ENCODE results near the gene SYPL1.

DNA sequence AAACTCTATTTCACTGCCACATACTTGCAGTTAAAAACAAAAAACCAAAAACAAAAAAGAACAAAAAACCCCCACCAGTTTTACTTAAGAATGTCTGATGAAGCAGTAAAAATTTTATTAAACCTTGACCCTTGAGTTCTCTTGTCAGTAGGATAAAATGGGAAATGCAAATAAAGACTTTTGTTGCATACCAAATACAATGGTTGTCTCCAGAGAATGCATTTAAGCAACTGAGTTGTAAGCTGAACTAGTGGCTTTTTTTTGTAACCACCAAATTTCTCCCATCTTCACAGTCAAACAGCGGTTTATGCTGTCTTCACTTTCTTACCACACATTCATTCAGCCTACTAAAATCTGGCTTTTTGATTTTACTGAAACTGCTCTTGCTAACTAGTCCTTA lies 3.1 kb downstream of the SYPL1 start:
- TF ChIP-seq, protein P1, sequence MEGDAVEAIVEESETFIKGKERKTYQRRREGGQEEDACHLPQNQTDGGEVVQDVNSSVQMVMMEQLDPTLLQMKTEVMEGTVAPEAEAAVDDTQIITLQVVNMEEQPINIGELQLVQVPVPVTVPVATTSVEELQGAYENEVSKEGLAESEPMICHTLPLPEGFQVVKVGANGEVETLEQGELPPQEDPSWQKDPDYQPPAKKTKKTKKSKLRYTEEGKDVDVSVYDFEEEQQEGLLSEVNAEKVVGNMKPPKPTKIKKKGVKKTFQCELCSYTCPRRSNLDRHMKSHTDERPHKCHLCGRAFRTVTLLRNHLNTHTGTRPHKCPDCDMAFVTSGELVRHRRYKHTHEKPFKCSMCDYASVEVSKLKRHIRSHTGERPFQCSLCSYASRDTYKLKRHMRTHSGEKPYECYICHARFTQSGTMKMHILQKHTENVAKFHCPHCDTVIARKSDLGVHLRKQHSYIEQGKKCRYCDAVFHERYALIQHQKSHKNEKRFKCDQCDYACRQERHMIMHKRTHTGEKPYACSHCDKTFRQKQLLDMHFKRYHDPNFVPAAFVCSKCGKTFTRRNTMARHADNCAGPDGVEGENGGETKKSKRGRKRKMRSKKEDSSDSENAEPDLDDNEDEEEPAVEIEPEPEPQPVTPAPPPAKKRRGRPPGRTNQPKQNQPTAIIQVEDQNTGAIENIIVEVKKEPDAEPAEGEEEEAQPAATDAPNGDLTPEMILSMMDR (IDR thresholded peaks at IDR 0.05), result no peak
- no peak for TF ChIP-seq YY1 (IDR thresholded peaks at IDR 0.05; ENCODE audit: low read depth)
- no peak for TF ChIP-seq RAD21 (IDR thresholded peaks at IDR 0.05; ENCODE audit: low read length)
- no peak for TF ChIP-seq TCF12 (IDR thresholded peaks at IDR 0.05)
- TF ChIP-seq SIN3A (IDR thresholded peaks at IDR 0.05; ENCODE audit: borderline replicate concordance, low read depth, low read length), result no peak
- no peak for TF ChIP-seq FOXM1 (IDR thresholded peaks at IDR 0.05; ENCODE audit: low read depth)
- TF ChIP-seq, protein P2, sequence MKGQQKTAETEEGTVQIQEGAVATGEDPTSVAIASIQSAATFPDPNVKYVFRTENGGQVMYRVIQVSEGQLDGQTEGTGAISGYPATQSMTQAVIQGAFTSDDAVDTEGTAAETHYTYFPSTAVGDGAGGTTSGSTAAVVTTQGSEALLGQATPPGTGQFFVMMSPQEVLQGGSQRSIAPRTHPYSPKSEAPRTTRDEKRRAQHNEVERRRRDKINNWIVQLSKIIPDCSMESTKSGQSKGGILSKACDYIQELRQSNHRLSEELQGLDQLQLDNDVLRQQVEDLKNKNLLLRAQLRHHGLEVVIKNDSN (IDR thresholded peaks at IDR 0.05; ENCODE audit: borderline replicate concordance, low read depth), result no peak
- no peak for TF ChIP-seq REST (IDR thresholded peaks at IDR 0.05; ENCODE audit: low read depth, low read length)

Measured in SK-N-SH (cell line).